Measurements from ENCODE around the gene ARL4C. TPM values are rescaled to one million over a fixed set of nuclear protein-coding genes. Genes with fewer than 3 reads are reported as not detected.

The ARL4C gene
- total RNA-seq, 1 experiment from 2014 or later: 21.0 TPM

DNA sequence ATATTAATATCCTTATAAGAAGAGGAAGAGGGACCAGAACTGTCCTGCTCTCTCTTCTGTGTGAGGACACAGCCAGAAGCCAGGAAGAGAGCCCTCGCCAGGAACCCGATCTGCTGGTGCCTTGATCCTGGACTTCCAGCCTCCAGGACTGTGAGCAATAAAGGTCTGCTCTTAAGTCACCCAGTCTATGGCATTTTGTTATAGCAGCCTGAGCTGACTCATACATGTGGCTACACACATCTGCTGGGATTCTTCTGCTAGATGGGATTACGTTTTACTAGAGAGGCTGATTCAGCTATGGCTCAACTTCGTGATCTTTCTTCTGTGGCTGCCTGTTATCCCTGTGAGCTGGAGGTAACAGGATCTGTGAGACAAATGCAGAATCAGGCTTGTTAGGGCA is 29.6 kb downstream of the ARL4C start:
- no peak overlapping the region for H3K27ac Mint-ChIP-seq (ENCODE audit: unreplicated experiment)
- H3K27me3 Mint-ChIP-seq (ENCODE audit: unreplicated experiment): no peaks in the 10 kb centered on the region
- CTCF ChIA-PET: no interaction called here
- no TSS peak for BruUV-seq (replicated peaks)
- DNase-seq: no peak
- no peaks in the 10 kb centered on the region for H3K36me3 Mint-ChIP-seq (ENCODE audit: insufficient read depth, unreplicated experiment)
- no peaks in the 10 kb centered on the region for H3K9me3 Mint-ChIP-seq (ENCODE audit: low read depth, unreplicated experiment)
- TF ChIP-seq, protein P1, sequence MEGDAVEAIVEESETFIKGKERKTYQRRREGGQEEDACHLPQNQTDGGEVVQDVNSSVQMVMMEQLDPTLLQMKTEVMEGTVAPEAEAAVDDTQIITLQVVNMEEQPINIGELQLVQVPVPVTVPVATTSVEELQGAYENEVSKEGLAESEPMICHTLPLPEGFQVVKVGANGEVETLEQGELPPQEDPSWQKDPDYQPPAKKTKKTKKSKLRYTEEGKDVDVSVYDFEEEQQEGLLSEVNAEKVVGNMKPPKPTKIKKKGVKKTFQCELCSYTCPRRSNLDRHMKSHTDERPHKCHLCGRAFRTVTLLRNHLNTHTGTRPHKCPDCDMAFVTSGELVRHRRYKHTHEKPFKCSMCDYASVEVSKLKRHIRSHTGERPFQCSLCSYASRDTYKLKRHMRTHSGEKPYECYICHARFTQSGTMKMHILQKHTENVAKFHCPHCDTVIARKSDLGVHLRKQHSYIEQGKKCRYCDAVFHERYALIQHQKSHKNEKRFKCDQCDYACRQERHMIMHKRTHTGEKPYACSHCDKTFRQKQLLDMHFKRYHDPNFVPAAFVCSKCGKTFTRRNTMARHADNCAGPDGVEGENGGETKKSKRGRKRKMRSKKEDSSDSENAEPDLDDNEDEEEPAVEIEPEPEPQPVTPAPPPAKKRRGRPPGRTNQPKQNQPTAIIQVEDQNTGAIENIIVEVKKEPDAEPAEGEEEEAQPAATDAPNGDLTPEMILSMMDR (IDR thresholded peaks at IDR 0.05; ENCODE audit: unreplicated experiment): no peak
- no peak overlapping the region for H3K4me3 Mint-ChIP-seq (ENCODE audit: low read depth, unreplicated experiment)
- H3K4me1 Mint-ChIP-seq (ENCODE audit: low read depth, unreplicated experiment): peaks cover 28% of the 10 kb centered on the region
- intact Hi-C loops (cut with micrococcal nuclease; ENCODE audit: unreplicated experiment): no loop called here

DNA sequence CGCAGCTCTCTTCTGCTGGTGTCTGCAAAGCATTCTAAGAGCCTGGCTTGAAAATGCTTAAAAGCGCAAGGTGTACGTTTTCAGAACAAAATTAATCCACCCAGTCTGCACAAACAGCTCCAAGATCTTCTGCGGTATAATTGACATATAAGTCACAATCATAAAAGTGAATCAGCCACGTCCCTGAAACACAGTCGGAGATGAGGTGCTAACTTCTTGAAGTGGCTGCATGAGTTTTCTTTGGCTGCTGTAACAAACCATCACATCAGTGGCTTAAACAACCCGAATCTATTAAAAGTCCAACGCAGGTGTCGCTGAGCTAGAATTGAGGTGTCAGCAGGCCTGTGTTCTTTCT is 32.6 kb downstream of the ARL4C start:
- Mint-ChIP-seq H3K27me3 (ENCODE audit: unreplicated experiment) (no peaks in the 10 kb centered on the region), H3K4me1 (ENCODE audit: low read depth, unreplicated experiment) (peaks cover 31% of the 10 kb centered on the region), H3K36me3 (ENCODE audit: insufficient read depth, unreplicated experiment) (no peaks in the 10 kb centered on the region), H3K4me3 (ENCODE audit: low read depth, unreplicated experiment) (peak overlapping the region; percentile 50), H3K9me3 (ENCODE audit: low read depth, unreplicated experiment) (no peaks in the 10 kb centered on the region), H3K27ac (ENCODE audit: unreplicated experiment) (peak overlapping the region; percentile 7)
- no TSS peak for BruUV-seq (replicated peaks)
- CTCF ChIA-PET: no interaction called here
- TF ChIP-seq, protein P1 (IDR thresholded peaks at IDR 0.05; ENCODE audit: unreplicated experiment): no peak
- DNase-seq: no peak
- intact Hi-C loops (cut with micrococcal nuclease; ENCODE audit: unreplicated experiment): no loop called here

DNA sequence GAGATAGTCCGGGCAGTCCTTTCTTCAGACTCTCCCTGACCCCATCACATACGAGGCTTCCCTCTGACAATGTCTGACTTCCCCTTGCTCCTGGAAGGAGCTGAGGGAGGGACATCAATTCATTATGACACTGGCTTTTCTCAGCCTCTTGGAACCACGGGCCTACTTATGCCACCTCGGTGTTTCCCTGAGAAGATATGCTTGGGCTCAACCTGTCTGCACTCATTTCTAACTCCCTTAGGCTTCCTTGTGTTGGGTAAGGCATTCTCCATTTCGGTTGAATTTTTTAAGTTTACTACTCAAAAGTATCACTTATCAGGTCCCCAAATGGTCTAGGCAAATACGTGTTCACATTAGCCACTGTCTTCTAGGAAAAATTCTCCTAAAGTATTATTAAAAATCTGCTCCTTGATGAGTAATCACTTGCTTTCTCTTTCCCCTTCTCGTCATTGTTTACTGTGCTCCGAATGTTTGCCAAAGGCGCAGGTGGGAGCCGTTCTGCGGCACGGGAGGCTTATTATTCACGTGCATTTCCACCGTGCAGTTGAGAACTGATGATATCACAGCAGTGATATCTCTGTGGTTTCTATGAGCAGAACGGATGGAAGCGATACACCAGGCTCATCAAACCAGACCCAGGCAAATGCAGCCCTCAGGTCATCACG is 33.1 kb downstream of the ARL4C start:
- peak overlapping the region; percentile 50 for H3K4me3 Mint-ChIP-seq (ENCODE audit: low read depth, unreplicated experiment)
- intact Hi-C loops (cut with micrococcal nuclease; ENCODE audit: unreplicated experiment): no loop called here
- H3K27me3 Mint-ChIP-seq (ENCODE audit: unreplicated experiment): no peaks in the 10 kb centered on the region
- CTCF ChIA-PET: interaction anchor here (0.7 kb wide), 1 partner anchor 98 kb away, joined by 7 read pairs; no protein-coding TSS in a partner anchor
- BruUV-seq (replicated peaks): no TSS peak
- H3K27ac Mint-ChIP-seq (ENCODE audit: unreplicated experiment): peak overlapping the region; percentile 7
- TF ChIP-seq, protein P1 (IDR thresholded peaks at IDR 0.05; ENCODE audit: unreplicated experiment): no peak
- H3K9me3 Mint-ChIP-seq (ENCODE audit: low read depth, unreplicated experiment): no peaks in the 10 kb centered on the region
- peak; percentile 53 for DNase-seq
- H3K4me1 Mint-ChIP-seq (ENCODE audit: low read depth, unreplicated experiment): peaks cover 31% of the 10 kb centered on the region
- H3K36me3 Mint-ChIP-seq (ENCODE audit: insufficient read depth, unreplicated experiment): no peaks in the 10 kb centered on the region

DNA sequence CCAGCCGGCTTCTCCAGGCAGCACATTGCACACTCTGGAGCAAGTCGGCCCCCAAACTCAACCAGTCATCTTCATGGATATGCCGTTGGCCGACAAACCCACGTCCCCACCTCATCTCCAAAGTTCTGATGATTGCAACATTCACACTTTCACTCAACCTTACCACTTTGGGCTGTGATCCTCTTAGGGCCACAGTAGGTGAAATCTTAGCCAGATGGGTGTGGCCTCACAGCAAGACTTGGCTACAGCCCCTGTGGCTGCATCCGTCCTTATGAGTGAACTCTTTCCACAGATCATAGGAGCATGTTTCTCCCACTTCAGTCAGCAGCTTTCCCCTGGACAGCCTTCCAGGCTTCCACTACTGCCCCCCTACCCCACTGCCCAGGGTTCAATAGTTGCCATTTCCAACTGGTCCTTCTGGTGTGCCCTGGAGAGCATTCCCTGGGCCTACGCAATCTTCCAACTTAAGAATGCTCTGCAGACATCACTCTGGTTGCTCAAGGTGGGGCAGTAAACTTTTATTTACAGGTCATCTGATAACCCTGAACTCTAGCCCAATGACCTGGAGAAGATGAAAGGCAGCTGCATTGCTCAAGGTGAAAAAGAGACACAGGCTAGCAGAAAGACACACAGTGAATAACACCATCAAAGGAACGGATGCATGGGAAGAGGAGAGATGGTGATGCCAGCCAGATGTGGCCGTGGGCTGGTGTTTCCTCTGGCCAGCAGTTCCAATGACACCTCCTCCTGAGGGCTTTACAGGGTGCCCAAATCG is 34.5 kb downstream of the ARL4C start:
- Mint-ChIP-seq H3K27me3 (ENCODE audit: unreplicated experiment) (no peaks in the 10 kb centered on the region), H3K27ac (ENCODE audit: unreplicated experiment) (no peak overlapping the region), H3K4me1 (ENCODE audit: low read depth, unreplicated experiment) (peaks cover 31% of the 10 kb centered on the region), H3K9me3 (ENCODE audit: low read depth, unreplicated experiment) (peaks cover 5% of the 10 kb centered on the region), H3K4me3 (ENCODE audit: low read depth, unreplicated experiment) (no peak overlapping the region), H3K36me3 (ENCODE audit: insufficient read depth, unreplicated experiment) (no peaks in the 10 kb centered on the region)
- CTCF ChIA-PET: no interaction called here
- TF ChIP-seq, protein P1 (IDR thresholded peaks at IDR 0.05; ENCODE audit: unreplicated experiment): no peak
- no peak for DNase-seq
- intact Hi-C loops (cut with micrococcal nuclease; ENCODE audit: unreplicated experiment): no loop called here
- no TSS peak for BruUV-seq (replicated peaks)
